ENCODE measurements around the gene SIGLEC14. TPM values are rescaled to one million over a fixed set of nuclear protein-coding genes. Genes with fewer than 3 reads are reported as not detected.

Gene SIGLEC14
- total RNA-seq, 1 experiment from 2014 or later = not detected

DNA sequence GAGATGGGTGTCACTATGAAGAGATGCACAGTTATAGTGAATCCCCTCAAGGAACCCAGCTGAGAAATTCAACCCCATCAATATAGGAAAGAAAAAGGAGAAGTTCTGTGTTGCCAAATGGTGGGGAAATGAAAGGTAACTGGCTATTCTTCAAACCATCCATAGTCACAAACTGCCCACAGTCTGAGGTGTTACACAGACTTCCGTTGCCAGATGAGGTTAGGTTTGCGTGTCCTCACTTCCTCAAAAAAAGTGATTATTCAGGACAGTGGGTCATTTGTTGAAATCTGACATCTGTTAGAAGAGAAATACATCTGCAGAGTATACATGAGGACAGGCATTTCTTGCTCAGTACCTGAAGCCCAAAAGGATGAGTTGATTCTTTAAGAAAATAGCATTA lies 25.4 kb downstream of the SIGLEC14 start:
- DNase-seq (ENCODE audit: low read depth) = no peak

DNA sequence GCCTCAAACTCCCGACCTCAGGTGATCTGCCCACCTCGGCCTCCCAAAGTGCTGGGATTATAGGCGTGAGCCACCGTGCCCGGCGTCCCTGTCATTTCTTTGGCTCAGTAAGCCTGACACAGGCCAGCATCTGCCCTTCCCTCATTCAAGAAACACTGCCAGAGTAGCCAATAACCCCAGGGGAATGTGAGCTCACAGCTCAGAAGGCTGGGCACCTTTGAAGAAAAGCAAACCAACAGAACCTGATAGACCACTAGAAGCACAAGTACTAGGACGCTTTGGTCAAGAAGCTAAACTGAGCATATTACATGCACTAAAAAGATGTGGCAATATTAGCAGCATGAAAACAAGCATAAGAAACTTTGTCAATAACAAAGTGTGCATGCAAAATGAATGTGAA lies 30.6 kb downstream of the SIGLEC14 start:
- DNase-seq (ENCODE audit: low read depth) = no peak

DNA sequence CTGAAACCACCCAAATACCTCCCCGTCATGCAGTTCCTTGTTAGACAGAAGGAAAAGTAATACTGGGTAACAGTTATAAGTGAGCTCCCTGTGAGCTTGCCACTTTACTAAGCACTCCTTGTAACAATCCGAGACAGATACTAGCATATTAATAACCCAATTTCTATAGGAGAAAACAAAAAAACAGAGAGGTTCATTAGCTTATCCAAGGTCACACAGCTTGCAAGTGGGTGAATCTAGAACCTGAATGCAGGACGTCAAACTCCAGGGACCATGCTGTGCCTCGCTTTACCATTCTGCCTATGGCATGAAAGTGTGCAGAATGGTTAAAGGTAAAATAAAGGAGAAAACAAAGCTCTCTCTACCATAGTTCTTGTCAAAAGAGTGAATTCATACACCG lies 31.8 kb downstream of the SIGLEC14 start:
- no peak for DNase-seq (ENCODE audit: low read depth)

DNA sequence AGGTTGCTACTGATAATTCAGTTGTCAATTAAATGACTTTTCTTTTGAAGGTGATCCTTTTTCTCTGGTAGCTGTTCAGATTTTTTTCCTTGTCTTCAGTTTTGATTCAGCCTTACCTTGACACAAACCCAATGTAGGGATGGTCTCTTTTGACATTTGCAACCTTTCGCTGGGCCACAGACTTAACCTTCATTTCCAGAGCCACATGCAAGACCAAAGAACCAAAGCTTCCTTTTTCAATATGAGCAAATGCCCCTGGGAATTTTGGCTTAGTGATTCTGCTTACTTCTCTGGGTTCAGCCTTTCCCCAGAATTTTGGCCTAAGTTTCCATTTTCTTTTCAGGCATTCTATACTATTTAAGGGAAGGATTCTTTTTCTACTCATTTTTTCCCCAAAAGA lies 36.0 kb downstream of the SIGLEC14 start:
- DNase-seq (ENCODE audit: low read depth) = no peak

DNA sequence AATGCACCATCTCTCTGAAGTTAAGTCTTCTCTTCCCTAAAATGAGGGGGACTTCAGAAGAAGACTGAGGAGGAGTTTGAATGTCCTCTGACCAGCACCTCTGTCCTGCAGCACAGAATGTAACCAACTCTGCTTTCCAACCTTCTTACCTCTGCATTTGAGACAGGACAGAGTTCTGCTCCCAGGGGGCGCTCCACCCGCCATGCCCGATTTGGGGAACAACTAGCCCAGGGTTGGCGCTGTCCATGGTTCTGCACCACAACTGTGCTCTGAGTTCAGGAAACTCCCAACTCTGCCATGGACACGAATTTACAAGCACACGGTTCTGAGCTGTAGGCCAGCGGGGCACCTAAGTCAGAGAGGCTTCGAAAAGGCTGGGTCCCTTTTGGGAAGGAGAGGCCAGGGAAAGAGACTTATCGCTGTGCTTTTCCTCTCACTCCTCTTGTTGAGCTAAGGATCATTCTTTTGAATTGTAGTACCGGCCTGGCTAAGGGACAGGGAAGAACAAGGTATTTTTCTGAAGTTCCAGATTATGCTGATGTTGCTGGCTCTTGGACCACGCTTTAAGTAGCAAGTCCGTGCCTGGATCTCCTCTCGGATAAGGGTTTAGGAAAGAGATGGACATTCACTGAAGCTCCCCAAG lies 38.6 kb downstream of the SIGLEC14 start:
- DNase-seq (ENCODE audit: low read depth) = peak; percentile 74

DNA sequence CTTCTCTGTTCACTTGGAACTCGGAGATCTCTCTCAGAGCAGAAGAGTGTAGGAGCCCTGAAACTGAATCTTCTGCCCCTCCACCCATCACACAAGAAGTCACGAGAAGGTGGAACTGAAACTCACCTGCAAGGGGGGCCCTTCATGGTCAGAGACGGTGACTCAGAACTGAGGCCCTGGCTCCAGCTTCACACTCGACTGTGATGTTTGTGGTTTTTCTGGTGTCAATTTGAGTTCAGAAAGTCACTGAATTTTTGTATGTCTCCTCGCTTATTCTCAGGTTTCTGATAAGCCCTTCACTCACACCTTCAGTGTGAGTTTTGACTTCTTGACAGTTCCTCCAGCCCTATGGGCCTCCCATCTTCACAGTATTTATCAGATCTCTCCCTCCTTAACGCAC lies 39.5 kb downstream of the SIGLEC14 start:
- DNase-seq (ENCODE audit: low read depth) = no peak

DNA sequence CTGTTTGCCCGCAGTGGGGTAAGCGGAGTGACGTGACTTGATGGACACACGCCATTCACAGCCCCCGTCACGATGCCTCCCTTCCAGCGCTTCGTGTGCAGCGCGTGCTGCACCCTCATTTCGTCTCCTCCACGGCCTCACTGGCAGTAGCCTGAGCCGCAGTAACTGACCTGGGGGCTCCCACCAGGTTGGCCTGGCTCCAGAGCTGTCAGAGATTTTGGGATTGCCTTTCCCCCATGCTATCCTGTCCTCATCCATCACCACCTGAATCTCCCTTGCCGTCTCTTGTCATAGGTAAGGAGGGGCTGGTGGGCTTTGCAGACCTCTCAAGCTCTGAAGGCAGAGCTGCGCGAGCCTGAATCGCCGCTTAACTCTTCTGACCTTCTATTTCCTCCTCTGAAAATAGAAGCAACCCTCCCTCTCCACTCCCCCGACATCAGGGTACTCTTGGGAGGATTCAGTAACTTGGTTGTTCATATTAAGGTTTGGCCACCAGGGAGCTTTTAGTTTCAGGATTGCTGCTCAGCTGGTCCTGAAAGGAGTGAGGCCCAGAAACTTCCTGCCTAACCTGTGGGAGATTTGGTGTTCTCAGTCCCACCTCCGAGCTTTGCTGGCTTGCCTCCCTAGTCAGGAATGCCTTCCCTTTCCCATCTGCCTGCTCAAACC lies 44.3 kb downstream of the SIGLEC14 start:
- no peak for DNase-seq (ENCODE audit: low read depth)

DNA sequence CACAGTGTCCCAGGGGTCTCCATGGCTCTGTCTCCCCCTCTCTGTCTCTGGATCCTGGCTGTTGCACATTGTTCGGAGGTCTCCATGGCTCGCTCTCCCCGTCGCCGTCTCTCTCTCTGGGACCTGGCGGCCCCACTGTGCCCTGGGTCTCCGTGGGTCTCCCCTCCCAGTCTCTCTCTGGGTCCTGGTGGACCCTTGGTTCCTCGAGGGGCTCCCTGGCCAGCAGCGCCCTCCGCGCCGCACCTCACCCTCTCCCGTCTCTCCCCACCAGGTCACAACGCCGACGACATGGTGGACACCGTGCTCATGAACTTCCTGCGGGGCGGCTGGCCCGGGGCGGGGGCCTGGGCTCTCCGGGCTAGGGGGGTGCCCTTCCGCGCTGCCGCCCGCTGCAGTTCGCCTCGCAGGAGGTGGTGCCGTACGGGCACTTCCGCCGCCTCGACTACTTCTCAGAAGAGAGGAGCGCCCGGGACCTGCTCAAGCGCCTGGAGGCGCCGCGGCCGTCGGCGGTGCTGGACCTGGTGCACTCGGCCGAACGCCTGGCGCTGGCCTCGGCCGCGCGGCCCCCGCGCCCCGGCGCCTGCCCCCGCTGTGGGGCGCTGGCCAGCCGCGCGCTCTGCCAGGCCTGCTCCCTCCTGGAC lies 45.6 kb downstream of the SIGLEC14 start:
- DNase-seq (ENCODE audit: low read depth) = no peak

DNA sequence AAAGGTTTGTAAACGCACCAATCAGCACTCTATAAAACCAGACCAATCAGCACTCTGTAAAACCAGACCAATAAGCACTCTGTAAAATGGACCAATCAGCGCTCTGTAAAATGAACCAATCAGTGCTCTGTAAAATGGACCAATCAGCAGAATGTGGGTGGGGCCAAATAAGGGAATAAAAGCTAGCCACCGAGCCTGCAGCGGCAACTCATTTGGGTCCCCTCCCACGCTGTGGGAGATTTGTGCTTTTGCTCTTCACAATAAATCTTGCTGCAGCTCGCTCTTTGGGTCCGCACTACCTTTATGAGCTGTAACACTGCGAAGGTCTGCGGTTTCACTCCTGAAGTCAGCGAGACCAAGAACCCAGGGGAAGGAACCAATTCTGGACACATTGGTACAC lies 47.5 kb downstream of the SIGLEC14 start:
- no peak for DNase-seq (ENCODE audit: low read depth)

DNA sequence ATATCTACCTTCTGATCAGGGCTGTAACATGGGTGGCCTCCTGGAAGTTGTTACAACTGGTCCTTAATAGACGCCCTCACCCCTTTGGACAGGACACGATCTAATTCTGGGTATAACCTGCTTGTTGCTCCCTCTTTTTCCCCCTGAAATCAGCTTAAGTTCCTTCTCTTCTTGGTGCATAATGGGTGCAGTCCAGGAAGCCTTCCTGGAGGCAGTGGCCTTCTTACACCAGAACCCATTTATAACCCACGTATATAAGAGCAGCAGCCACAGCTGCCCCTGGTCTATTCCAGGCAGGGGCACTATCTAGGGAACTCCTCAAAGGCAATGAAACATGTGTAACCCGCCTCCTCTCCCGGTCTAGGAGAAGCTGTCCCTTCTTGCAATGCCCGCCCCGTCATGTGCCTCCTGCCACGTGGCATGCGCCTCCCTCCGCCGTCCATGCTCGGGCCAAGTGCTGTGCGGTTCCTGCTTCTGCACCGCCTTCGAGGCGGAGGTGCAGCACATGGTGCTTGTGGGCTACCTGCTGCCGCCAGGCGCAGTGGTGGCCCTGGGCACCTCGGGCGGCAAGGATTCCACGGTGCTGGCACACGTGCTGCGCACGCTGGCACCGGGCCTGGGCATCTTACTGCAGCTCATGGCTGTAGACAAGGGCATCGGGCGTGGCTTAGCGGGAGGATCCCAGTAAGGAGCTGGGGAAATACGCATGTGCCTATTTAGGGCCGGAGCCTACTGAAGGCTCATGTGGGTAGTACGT lies 48.3 kb downstream of the SIGLEC14 start:
- DNase-seq (ENCODE audit: low read depth) = no peak

DNA sequence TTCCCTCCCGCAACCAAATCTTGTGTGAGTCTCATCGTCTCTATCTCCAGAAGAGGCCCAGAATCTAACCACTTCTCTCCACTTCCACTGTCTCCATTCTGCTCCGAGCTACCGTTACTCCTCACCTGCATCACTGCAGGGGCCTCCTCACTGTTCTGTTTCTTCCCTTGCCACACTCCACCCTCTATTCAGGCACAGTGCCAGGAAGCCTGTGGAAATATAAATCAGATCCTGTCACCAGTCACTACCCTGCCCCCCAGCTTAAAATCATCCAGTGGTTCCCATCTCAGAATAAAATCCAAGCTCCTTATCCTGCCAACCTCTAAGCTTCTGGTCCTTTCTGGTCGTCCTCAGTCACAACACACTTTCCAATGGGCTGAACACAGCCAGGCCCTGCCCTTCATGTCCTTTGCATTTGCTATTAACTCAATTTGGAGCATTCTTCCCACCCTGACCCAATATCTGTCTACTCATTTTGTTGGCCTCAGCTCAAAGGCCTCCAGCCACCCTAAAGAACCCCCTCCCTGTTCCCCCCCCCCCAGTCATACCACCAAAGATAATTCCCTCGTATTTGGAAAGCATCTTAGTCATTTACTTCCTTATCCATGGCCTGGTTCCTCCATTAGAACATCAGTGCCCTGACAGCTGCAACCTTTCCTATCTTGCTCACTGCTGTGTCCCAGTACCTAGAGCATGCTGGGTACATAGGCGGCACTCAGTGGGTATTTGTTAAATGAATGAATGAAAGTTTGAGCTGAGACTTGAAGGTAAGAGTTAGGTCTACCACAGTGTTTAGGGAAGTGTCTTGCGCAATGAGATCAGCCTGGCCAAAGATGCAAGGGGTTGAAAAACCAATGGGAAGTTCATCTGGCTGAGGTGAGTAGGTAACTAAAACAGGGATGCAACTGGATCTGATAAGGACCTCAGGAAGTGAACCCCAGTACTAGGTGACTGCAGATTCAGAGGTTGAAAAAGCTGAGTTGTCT lies 51.1 kb downstream of the SIGLEC14 start:
- no peak for DNase-seq (ENCODE audit: low read depth)

DNA sequence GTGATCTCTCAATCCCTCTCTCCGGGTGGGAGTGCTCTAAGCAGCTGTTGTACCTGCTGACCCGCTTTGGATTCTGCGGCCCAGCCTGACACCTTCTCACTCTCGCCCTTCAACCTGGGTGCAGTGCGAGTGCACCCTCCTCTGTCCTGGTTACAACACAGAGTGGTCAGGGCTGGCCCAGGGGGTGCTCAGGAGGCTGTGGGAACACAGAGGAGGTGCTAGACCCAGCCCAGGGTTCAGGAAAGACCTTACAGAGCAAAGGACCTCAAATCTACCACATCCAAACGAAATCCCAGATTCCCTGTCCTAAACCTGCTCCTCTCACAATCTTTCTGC lies 51.9 kb downstream of the SIGLEC14 start:
- DNase-seq (ENCODE audit: low read depth) = no peak

DNA sequence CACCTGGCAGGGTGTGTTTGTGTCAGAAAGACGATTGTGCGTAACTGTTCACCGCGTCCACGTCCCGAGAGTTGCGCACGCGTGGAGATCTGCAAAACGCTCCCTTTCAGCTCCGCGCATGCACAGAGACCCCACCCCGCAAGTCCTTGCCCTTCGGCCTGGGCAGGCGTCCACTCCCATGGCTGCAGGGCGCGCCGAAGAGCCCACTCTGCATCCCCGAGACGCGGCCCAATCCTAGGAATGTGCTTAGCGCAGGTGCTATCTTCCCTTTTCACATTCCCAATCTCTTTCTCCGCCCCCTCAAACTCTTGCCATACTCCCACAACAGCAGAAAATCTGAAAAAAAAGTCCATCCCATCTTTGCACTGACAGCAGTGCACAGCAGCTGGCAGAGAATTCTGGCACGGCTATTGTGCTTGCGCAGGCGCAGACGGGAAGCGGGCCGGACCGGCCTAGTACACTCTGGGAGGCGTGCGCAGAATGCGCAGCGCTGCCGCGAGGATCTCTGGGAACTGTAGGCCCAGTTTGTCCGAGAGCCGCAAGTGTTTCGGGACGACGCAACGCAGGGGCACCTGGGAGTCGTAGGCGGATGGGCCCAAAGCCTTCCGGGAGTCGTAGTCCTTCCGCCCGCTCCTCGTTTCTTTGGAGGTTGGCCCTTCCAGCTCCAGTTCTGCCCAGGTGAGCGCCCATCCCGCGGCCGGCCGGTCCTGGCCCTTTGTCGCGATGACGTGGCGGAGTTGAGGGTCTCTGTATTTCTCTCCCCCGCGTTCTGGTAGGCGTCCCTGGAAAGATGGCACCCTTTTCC lies 52.5 kb downstream of the SIGLEC14 start:
- peak; percentile 97 for DNase-seq (ENCODE audit: low read depth)

DNA sequence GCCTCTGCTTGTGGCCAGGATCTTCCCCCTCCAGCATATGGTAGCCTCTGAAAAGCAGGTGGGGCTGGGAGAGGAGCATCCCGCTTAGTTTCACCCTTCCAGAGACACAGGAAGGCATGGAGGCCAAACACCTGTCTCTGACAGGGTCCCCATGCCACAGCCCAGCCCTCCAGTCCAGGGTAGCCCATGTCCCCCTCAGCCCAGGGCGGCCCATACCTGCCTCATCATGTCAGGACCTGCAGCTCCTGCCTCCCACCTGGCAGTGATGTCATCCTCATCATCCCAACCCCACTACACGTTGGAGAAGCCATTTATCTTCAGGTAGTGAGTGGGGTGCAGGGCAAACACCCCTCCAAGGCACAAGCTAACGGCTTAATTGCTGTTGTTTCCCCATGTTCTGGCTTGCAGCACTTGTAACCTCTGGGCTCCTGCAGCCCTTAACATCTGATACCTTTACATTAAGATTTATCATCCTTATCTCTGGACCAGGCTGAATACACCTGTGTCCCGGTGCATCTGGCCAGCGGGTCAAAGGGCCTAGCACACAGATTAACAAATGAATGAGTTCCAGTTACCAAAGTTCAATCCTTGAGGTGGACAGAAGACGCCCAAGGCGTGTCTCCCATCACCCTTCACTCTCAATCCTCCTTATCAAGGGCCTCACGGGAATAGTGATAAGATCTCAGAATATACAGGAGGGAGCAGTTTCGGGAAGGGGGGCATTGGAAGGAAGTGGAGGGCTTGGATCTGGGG lies 53.3 kb downstream of the SIGLEC14 start:
- DNase-seq (ENCODE audit: low read depth) = no peak

Other genes starting within 250 kb of the SIGLEC14 start
- gene SIGLEC10, start 229.2 kb downstream of the SIGLEC14 start, total RNA-seq (2014; rRNA removed; shearing (Covaris generic)) = not detected in 2 replicates
- not detected in 2 replicates for gene SIGLEC8, start 188.4 kb downstream of the SIGLEC14 start, total RNA-seq (2014; rRNA removed; shearing (Covaris generic))
- not detected in 2 replicates for gene CEACAM18, start 168.3 kb downstream of the SIGLEC14 start, total RNA-seq (2014; rRNA removed; shearing (Covaris generic))
- gene SIGLEC12, start 145.0 kb downstream of the SIGLEC14 start, total RNA-seq (2014; rRNA removed; shearing (Covaris generic)) = not detected in 2 replicates
- not detected in 2 replicates for gene SIGLEC6, start 115.2 kb downstream of the SIGLEC14 start, total RNA-seq (2014; rRNA removed; shearing (Covaris generic))
- gene ZNF175, start 75.5 kb downstream of the SIGLEC14 start, total RNA-seq (2014; rRNA removed; shearing (Covaris generic)) = 11.3 and 11.8 TPM in 2 replicates
- not detected in 2 replicates for gene SIGLEC5, start 16.4 kb downstream of the SIGLEC14 start, total RNA-seq (2014; rRNA removed; shearing (Covaris generic))
- 13.6 and 15.4 TPM in 2 replicates for gene SPACA6, start 46.5 kb upstream of the SIGLEC14 start, total RNA-seq (2014; rRNA removed; shearing (Covaris generic))
- gene HAS1, start 77.2 kb upstream of the SIGLEC14 start, total RNA-seq (2014; rRNA removed; shearing (Covaris generic)) = 0.12 and 1.4 TPM in 2 replicates
- gene FPR1, start 105.1 kb upstream of the SIGLEC14 start, total RNA-seq (2014; rRNA removed; shearing (Covaris generic)) = 9.4 and 13.2 TPM in 2 replicates
- gene FPR2, start 114.4 kb upstream of the SIGLEC14 start, total RNA-seq (2014; rRNA removed; shearing (Covaris generic)) = 8.1 and 8.4 TPM in 2 replicates
- gene FPR3, start 148.3 kb upstream of the SIGLEC14 start, total RNA-seq (2014; rRNA removed; shearing (Covaris generic)) = 0.60 and 0.98 TPM in 2 replicates
- gene ZNF577, start 241.1 kb upstream of the SIGLEC14 start, total RNA-seq (2014; rRNA removed; shearing (Covaris generic)) = 3.3 and 3.7 TPM in 2 replicates